GM21786 (cell line): ENCODE data around the gene NMNAT3.
A peak's percentile ranks its signal among the peaks of the same experiment; 100 is the strongest.
"Not testable (repeated sequence)": the region's sequence is repeated elsewhere in the genome, so short reads cannot be mapped to it uniquely, and the experiment has no call there.

Experiments used
- ATAC-seq: cut with Tn5 transposase; IDR thresholded peaks from one replicate; pipeline ENCODE4 v1.9.1; 2021; ENCODE audit not compliant: unreplicated experiment

NMNAT3 gene

DNA sequence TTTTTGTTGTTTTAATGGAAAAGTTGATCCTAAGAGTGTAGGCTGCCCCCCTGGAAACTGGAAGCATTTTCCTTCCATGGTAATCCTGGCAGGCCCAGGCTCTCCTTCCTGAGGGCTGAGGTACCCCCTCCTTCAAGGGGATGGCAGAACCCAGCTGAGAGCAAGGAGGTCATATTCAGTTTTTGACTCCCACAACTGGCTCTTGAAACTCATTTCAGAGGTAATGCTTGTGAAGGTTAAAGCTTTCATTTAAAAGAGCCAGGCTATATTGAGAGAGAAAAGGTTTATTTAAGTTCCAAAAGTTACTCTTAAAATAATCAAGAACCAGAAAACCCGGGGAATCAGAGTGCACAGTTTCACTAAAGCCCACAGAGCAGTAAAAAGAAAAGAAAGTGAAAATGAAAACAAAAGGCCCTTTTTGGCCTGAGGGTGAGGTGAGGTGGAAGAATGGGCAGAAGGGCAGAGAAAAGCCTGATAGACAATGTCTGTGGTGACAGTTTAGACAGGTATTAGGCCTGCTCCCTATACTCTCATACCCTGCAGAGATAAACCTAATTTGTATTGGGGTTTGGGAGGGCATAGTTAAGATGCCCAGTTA is 91.3 kb downstream of the NMNAT3 start:
- peak; percentile 92 for ATAC-seq

DNA sequence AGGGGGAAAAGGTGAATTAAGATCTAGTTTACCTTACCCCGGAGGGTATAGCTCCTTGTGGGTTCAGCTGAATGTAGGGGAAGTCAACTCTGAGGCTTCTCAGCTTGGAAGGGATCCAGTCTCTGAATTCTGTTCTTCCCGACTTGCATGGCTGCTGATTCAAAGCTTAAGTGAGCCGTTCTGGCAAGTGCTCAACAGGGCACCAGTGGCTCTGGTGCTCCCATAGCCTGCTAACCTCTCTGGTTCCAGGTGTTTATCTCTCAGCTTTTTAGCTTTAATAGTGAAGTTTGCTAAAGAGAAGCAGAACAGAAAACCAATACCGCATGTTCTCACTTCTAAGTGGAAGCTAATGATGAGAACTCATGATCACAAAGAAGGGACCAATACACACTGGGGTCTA is 92.0 kb downstream of the NMNAT3 start:
- no peak for ATAC-seq

DNA sequence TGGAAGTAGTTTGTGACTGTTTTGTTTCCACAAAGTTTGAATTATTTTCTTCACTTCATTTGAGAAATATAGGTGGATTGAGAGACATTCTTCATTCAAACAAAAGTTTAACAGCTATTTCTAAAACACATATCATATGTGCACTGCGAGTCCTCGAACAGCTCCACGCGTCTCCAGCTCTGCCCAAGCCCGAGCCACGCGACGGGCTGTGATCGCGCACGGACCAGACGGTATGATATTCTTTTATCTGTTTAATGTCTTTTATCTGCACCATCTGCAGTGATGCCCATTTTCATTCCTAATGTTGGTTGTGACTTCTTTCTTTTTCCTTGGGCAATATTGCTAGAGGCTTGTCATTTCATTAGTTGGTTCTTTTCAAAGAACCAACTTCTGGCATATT is 94.1 kb downstream of the NMNAT3 start:
- not testable (repeated sequence) for ATAC-seq

DNA sequence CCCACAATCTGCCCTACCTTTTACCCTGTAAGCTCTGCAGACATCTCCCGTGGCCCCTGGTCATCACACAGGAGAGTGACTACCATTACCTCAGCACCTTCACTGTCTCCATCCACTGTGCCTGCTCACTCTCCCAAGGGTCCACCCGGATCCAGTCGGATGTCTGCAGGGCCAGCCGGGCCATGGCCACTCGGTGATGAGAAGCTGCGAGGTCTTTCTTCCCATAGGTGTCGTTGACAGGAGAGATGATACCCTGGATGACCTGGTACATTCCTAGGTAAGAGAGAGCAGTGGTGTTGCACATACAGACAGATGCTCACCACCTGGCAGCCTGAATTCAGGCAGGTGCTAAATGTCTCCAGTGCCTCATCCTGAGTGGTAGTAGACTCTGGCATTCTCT is 99.0 kb downstream of the NMNAT3 start:
- ATAC-seq: no peak

DNA sequence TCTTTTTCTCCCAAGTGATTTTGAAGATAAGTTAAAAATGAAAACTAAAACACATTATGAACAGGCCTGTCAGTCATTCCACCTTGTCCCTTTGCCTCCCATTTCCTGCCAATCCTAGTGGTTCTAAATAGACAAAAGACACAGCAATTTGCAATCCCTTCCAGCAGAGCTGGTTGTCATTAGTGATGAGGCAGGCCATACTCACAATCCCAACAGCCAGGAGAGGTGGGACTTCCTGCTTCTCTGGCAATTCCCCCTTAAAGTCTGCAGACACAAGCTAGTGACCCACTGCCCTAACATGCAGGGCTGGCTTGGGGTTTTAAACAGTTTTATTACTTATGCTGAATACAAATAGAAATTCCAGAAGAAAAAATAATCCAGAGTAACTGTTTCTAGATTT is 99.9 kb downstream of the NMNAT3 start:
- no peak for ATAC-seq

DNA sequence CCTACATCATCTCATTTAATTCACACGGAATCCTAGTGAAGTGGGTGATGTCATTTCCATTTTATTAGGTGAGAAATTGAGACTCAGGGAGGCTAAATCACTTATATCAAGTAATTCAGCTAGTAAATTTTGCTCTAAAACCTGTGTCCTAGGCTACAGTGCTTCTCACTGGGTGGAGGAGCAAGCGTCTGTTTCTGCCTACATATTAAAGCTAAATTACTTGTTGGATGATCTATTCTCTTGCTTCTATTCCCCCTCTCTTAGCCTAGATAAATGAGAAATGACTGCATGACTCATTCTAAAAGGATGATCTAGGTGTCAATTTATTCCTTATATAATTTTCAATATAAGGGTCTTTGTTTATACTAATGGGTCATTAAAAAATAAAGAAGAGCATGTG is 100.4 kb downstream of the NMNAT3 start:
- no peak for ATAC-seq

DNA sequence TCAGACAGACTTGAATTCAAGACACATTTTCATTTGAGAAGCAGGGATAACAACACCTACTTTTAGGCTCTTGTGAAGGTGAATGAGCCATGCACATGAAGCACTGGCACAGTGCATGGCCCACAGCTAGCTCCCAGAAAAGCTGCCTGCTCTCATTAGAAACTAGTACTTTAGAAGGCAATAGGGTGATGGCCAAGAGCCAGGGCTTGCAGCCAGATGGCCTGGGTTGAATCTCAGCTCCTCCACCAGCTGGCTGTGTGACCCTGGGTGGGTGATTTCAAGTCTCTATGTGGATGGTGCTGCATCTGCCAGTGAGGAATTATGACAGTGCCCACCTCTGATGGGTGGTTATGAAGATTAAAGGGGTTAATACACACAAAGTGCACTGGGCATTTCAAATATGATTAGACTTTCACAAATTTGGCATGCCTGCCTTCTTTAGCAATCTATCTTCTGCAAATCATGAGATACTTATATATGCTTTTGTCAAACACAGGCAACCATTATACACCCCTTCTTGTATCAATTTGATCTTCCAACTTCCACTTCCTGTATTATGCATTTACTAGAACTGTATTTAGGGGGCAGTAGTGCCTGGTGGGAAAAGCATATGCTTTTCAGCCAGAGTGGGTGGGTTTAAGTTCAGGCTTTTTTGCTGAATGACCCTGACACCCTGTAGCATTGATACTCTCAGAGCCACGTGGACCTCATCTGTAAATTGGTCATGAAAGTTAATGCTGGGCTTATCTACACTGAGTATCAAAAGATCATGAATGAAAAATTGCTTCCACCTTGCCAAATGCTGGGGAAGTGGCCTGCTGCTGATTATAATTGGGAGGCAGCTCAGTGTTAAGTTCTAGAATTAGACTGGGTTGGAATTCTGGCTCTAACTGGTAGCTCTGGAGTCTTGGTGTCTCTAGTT is 103.5 kb downstream of the NMNAT3 start:
- ATAC-seq: no peak

DNA sequence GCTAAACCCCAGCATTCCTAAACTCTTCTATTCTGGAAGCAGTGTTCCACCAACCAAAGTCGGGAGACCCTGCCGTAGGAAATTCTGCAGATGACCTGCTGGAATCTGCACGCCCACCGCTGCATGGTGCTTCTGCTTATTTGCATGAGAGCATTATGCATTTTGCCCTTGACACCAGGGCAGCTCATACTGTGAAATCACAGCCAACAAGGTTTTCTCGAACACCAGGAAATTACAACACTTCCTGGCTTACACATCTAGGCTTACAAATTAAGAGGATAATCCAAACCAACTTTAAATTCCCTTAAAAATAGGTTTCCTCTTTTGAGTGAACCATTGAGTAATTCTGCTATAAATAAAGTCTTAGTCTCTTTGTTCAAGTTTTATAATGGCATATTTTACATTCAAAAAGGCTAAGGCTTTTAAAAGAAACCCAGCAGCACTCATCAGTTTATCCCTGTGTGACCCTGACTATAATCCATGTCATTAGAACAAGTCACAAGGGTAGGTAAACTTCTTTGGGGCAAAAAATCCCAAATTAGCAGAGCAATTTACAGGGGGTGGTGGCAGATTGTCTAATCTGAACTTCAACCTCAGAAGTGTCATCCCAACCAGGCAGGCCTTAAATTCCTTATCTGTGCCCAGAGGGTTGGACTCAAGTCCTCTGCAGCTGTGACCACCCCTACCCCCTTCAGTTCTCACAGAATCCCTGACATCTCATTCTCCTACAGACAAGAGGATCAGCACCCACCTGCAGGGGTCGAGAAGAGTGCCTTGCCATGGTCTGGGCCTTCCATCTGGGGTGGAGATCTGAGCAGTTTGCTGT is 104.7 kb downstream of the NMNAT3 start:
- ATAC-seq: no peak

DNA sequence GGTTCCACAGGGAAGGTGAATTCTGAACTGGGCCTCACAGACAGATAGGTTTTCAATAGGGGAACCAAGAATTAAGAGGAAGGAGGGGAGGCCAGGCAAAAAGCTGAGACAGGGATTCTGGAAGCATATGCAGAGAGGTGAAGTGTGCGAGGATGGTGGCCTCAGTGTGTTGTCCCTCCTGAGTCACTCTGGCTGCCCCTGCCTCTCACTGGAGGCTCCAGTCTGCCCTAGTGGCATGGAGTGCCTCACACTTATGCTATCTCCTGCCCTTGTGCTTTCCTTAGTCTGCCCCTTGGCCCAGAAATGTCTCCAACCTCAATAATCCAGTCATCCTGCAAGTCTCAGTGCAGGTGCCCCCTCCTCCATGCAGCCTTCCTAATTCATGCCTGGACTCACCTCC is 106.1 kb downstream of the NMNAT3 start:
- no peak for ATAC-seq

DNA sequence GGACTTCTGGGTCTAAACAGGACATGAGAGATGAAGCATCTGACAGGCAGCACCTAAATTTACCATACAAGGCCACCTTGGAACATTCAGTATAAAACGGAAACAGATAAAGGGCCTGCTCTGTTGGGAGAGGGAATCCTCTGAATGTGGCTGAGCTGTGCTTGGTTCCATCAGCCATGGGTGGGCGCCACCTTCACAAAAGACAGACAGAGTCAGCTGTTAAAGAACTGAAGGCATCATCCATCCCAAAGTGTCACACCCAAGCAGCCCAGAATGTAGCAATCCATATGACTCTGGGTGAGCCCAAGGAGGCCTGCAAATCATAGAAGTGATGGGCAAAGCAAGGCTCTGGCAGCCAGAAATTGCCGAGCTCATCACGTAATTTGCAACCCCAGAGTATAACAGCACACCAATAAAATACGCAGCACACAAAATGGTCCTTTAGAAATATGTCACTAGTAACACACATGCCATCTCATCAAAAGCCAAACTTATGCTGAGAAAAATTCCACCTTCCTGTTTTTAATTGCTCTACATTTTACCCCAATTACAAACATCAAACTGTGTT is 113.4 kb downstream of the NMNAT3 start:
- no peak for ATAC-seq

DNA sequence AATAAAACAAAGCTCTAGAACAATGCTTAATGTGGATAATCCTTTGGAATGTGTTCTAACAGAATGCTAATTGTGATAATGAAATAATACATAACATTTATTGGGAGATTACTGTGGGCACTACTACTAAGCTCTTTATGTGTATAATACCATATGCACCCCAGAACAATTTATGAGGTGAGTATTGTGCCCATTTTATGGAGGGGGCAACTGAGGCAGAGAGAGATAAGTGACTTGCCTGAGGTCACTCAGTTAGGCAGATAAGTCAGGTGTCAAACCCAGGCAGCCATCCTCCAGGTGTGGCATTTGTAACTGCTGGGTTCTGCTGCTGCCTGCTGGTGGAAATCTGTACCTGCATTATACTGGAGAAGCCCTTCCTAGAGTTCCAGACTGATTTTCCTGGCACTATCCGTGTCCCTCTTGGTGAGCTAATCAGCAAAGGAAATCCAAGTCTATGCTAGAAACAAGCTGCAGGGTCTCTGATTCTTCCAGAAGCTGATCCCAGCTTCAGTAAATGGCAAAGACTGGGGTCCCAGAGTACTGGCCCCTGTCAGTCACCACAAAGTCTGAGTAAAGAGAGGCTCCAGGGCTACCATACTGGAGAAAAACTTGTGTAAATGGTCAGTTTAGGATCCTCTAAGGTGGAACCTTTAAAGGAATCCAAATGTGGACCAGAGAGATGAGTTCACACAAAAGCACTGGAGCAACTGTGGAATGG is 115.7 kb downstream of the NMNAT3 start:
- ATAC-seq: no peak

DNA sequence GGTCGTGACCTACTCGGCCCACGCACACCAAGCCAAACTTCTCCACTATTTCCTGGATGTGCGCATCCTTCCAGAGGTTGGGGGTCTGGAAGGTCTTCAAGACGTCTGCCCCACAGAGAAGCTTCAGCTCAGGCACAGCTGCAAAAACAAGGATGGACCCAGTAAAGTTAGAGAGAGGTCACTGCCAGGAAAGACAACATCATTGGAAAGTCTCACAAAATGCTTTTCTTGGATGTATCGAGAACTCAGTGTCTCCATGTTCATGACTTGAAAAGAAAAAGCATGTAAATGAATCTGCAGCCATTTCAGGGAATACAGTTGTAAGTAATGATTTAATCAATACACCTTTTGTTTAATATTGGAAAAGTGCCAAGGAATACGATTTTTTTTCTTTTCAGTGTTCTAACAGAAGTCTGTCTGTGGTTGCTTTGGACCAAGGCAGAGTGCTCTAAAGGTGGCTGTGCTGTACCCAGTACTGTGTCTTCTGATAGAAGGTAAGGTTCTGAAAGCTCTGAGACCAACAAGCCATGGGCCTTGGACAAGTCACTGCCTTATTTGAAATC is 116.4 kb downstream of the NMNAT3 start:
- no peak for ATAC-seq

DNA sequence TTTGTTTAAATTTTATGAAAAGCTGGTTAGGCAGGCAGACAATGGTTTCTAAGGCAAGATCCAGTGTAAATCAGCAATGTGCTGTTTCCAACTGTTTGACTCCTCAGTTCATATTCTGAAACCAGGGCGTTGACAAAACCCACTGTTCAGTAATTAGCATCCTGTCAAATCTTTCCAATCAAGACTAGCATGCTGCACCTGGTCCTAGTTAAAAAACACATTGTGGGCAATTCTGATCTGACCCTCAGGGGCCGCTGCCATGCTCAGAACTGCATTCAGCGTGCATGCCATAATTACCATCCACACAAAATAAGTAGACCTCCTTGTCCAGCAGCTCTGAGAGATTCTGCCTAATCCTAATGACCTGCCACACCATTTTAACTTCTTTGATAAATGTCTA is 117.4 kb downstream of the NMNAT3 start:
- ATAC-seq: no peak

DNA sequence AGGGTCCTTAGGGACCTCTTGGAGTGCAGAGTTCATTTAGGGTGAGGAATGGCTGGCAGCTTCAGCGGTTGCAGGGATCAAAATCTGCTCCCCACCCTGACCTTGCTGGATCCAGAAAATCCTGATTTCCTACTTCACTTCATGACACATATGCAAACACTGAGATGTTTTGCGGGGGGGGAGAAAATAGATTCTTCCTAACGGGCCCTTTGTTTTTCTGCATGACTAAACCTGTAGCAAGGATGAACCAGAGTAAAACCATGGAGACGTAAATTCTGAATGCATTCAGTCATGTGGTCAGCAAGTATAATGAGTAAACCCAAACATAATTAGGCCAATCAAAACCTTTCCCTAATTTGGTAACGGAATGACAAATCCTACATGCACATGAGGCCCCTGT is 118.2 kb downstream of the NMNAT3 start:
- ATAC-seq: no peak

DNA sequence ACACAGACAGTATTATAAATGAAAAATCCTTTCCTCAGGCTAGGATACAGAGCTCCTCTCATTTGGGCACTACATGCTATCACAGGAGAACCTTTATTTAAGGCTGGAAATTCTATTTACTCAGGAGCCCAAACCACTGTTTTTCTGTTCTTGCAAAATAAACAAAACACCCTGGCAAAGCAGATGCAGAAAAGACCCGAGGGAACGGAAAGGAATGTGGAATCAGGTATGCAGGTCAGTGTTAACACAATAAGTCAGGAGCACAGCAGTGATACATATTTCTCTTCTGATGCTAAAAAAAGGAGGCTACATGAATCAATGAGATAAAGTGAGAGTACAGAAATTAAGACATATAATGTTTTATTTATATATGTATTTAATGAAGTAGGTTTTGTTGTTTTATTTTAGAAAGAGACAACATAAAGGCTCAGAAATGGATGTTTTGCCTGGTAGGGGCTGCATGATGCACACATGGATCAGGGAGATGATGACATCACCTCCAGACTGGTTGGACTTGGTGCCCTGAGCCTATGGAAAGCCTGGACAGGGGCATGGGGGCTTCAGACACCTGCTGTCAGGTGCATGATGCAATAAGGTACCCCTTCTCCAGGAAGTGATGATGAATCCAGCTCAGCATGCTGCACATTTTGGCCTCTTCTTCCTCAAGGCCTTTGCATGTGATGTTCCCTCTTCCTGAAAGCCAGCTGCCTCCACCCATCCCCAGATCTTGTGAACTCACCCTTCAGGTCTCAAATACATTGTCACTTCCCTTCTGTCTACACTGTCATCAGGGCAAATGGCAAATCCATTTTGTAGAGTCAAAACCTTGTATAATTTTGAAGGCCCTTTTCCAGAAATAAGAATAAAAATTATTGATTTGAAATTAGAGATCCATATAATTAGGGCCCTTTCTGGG is 119.2 kb downstream of the NMNAT3 start:
- no peak for ATAC-seq

DNA sequence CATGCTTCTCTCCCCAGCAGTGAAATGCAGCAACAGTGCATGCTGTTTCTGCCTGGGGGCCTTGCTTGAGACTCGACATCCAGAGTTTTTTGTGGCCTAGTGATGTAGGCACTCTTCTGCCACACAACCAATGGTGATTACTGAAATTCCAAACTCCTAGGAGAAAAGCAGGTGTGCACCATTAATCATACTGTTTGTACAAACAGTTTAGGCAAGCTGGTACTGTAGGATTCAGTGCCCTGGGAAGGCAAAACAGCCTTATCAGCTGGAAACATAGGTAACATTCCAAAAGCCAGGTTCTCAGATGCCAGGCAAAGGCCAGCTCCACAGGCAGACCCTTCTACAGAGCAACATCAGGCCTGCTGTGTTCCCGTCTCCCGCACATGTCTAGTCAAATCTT is 120.7 kb downstream of the NMNAT3 start:
- ATAC-seq: no peak

DNA sequence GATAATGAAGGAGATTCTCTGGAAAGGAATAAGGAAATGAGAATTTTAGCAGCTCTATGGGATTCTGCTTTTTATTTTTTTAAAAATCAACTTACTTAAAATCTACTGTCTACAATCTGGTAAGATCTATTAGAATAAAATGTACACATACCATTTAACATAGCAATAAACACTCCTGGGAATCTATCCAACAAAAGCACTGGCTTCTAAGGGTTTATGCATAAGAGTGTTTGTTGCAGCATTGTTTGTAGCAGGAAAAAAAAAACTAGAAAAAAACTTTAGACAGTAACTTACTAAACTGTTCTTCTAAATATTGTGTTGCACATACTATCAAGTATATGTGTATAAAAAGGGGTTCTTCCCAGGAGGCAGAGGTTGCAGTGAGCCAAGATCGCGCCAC is 122.5 kb downstream of the NMNAT3 start:
- ATAC-seq: no peak

DNA sequence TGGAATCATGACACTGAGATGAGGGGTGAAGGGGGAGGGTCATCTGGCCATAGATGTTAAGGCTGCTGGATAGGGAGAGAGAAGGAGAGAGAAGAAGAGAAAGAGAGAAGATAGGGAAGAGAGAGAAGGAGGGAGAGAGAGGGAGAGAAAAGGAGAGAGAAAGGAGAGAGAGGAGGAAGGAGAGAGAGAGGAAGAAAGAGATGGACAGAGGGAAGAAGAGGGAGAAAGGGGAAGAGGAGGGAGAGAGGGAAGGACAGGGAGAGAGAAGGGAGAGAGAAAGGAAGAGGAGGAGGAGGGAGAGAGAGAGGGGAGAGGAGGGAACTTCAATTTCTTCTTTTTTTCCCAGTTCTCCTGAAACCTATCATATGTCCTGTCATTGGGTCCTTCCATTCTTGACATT is 123.1 kb downstream of the NMNAT3 start:
- no peak for ATAC-seq

DNA sequence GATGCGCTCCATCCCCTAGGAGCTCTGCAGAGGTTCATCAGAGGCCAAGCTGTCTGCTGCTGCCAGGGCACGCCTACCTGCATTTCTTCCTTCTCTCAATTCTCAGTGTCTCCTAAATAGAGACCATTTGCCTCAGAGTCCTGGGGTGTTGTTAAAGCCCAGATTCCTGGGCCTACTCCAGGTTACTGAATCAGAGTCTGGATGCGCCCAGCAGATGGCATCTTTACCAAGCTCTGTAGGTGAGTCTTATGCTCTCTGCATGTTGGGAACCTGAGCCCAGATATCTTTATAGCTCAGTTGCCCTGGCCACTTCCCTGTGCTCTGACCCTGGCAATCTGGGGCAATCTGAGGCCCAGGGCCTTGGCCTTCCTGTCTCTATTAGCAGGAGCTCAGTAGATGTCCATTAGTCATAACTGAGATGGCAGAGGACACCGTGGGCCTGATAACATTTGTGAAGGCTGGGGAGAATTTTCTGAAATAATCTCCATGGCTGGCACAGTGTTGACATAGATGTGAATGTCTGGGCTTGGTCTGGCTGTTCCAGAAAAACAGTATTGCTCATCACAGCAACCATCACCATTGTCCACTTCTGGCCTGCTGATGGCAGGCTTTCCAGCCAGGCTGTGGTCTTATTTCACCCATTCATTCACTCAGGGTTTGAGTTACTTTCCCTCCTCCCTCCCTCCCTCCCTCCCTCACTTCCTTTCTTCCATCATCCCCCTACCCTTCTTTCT is 125.0 kb downstream of the NMNAT3 start:
- ATAC-seq: no peak
